GM23248 (cell line): ENCODE data around the gene SNRNP27. TPM values are rescaled to one million over a fixed set of nuclear protein-coding genes. Genes with fewer than 3 reads are reported as not detected.

Source experiments
- DNase-seq: peaks from one replicate; pipeline ENCODE4 v3.0.0-alpha.2; 2015
- H2AFZ ChIP-seq: fragments of 200-600 bp; sonication (generic); 2 replicates; pipeline ENCODE4 v1.6.1; 2016; ENCODE audit warnings: antibody characterized with exemption
- H3F3A ChIP-seq: fragments of 200-600 bp; sonication (generic); 2 replicates; pipeline ENCODE4 v1.6.1; 2016; ENCODE audit warnings: mild to moderate bottlenecking, antibody characterized with exemption, mixed run types; ENCODE audit not compliant: insufficient read depth
- H3K27ac ChIP-seq: fragments of 200-600 bp; sonication (generic); 2 replicates; pipeline ENCODE4 v1.5.1; 2016; ENCODE audit warnings: mild to moderate bottlenecking
- H3K27me3 ChIP-seq: fragments of 200-600 bp; sonication (generic); replicated peaks from 2 replicates; pipeline ENCODE4 v1.6.1; 2016; ENCODE audit warnings: mild to moderate bottlenecking; ENCODE audit not compliant: insufficient read depth
- H3K36me3 ChIP-seq: fragments of 200-600 bp; sonication (generic); 2 replicates; pipeline ENCODE4 v1.6.1; 2016; ENCODE audit warnings: low read depth, mild to moderate bottlenecking
- H3K4me1 ChIP-seq: fragments of 200-600 bp; sonication (generic); 2 replicates; pipeline ENCODE4 v1.6.1; 2016; ENCODE audit warnings: mild to moderate bottlenecking; ENCODE audit not compliant: insufficient read depth
- H3K4me2 ChIP-seq: fragments of 200-600 bp; sonication (generic); one replicate; pipeline ENCODE4 v1.6.1; 2016; ENCODE audit warnings: mild to moderate bottlenecking; ENCODE audit not compliant: unreplicated experiment
- H3K4me3 ChIP-seq: fragments of 200-600 bp; sonication (generic); 2 replicates; pipeline ENCODE4 v1.5.1; 2016; ENCODE audit warnings: mild to moderate bottlenecking
- H3K79me2 ChIP-seq: fragments of 200-600 bp; sonication (generic); 2 replicates; pipeline ENCODE4 v1.6.1; 2016; ENCODE audit warnings: mild to moderate bottlenecking; ENCODE audit not compliant: insufficient read depth
- H3K9ac ChIP-seq: fragments of 200-600 bp; sonication (generic); 2 replicates; pipeline ENCODE4 v1.6.1; 2016; ENCODE audit warnings: mild to moderate bottlenecking
- H3K9me2 ChIP-seq: fragments of 200-600 bp; sonication (generic); 2 replicates; pipeline ENCODE4 v1.6.1; 2016; ENCODE audit warnings: mixed run types, mild to moderate bottlenecking, moderate library complexity; ENCODE audit not compliant: insufficient read depth
- H3K9me3 ChIP-seq: fragments of 200-600 bp; sonication (generic); one replicate; pipeline ENCODE4 v1.6.1; 2017; ENCODE audit warnings: low read depth
- H4K20me1 ChIP-seq: fragments of 200-600 bp; sonication (generic); 2 replicates; pipeline ENCODE4 v1.6.0; 2016; ENCODE audit not compliant: insufficient read depth
- EZH2 ChIP-seq: fragments of 200-600 bp; sonication (generic); IDR thresholded peaks from 2 replicates; pipeline ENCODE4 v1.6.1; 2018; ENCODE audit warnings: antibody characterized with exemption, mild to moderate bottlenecking; ENCODE audit not compliant: insufficient read depth, poor library complexity, severe bottlenecking
- EZH2phosphoT487 ChIP-seq: fragments of 200-600 bp; sonication (generic); IDR thresholded peaks from 2 replicates; pipeline ENCODE4 v1.6.1; 2018; ENCODE audit warnings: antibody characterized with exemption, moderate library complexity, mild to moderate bottlenecking, low read depth; ENCODE audit not compliant: insufficient read depth
- WGBS, 2 experiments: methylation state at CpG; one replicate each; pipeline ENCODE4 v1.1.6; 2015 to 2017; ENCODE audit warnings: low lambda C conversion rate in 2 of 2, low coverage in 1 of 2; ENCODE audit errors: missing lambda C conversion rate in 2 of 2; 5-methylcytosine and 5-hydroxymethylcytosine counted together
- in situ Hi-C: fragments of 300-500 bp; cut with MboI; formaldehyde crosslinking; loops from 2 replicates; pipeline ENCODE4 v1.15.0; 2020
- polyA plus RNA-seq: library from polyadenylated mRNA; unstranded; fragments of >200 nt; fragmentation: Nextera tagmentation; extraction: Ambion mirVana; gene quantifications from 2 replicates; pipeline ENCODE4 v1.2.1, GENCODE V29; 2016
- total RNA-seq: library from RNA; depleted of rRNA; stranded (reverse); fragments of >200 nt; shearing (Covaris generic); gene quantifications from 2 replicates; pipeline ENCODE4 v1.2.3, GENCODE V29; 2014

Gene SNRNP27
- total and polyA plus RNA-seq, 2 experiments from 2014 or later: 46.8 to 85.9 TPM

- Histone ChIP-seq H3K4me1 (peaks cover 14% of the 10 kb centered on the region), H3K4me2 (peak overlapping the region; percentile 36), H3K27ac (peak overlapping the region; percentile 33), H2AFZ (peak overlapping the region; percentile 29; the same call in 1 of the 2 replicates), H4K20me1 (no peaks in the 10 kb centered on the region), H3K9me2 (no peaks in the 10 kb centered on the region), H3K4me3 (no peak overlapping the region), H3K36me3 (peaks cover 13% of the 10 kb centered on the region; the same call in 1 of the 2 replicates), H3K9me3 (no peaks in the 10 kb centered on the region), H3K79me2 (no peaks in the 10 kb centered on the region), H3K27me3 (no peaks in the 10 kb centered on the region), H3K9ac (peak overlapping the region; percentile 13; the same call in 1 of the 2 replicates), H3F3A (peaks cover 13% of the 10 kb centered on the region; the same call in 1 of the 2 replicates)
- in situ Hi-C loops: no loop called here
- no peak for DNase-seq
- no peak for TF ChIP-seq EZH2
- no peak for TF ChIP-seq EZH2phosphoT487
- WGBS, 2 experiments: 59 to 73% methylated on average over 8 of the region's 8 CpGs
Observed at GRCh38 chr2:69945941-69946340, 52.2 kb downstream of the SNRNP27 start.

- Histone ChIP-seq H3K4me2 (peak overlapping the region; percentile 36), H4K20me1 (no peaks in the 10 kb centered on the region), H3K9me3 (no peaks in the 10 kb centered on the region), H3K79me2 (no peaks in the 10 kb centered on the region), H3K4me1 (peaks cover 14% of the 10 kb centered on the region), H2AFZ (peak overlapping the region; percentile 29; the same call in 1 of the 2 replicates), H3K9me2 (no peaks in the 10 kb centered on the region), H3K4me3 (no peak overlapping the region), H3K9ac (peak overlapping the region; percentile 13; the same call in 1 of the 2 replicates), H3K27ac (peak overlapping the region; percentile 33), H3F3A (peaks cover 13% of the 10 kb centered on the region; the same call in 1 of the 2 replicates), H3K36me3 (peaks cover 9% of the 10 kb centered on the region; the same call in 1 of the 2 replicates), H3K27me3 (no peaks in the 10 kb centered on the region)
- TF ChIP-seq EZH2phosphoT487: no peak
- WGBS, 2 experiments: 39 to 45% methylated on average over 13 of the region's 13 CpGs
- DNase-seq: peak; percentile 63
- in situ Hi-C loops: no loop called here
Observed at GRCh38 chr2:69946351-69947324, 52.9 kb downstream of the SNRNP27 start.

- H3K4me3 ChIP-seq: no peak overlapping the region
- in situ Hi-C loops: no loop called here
Observed at GRCh38 chr2:69947325-69947931, 53.7 kb downstream of the SNRNP27 start.

GRCh38 chr2:69948032-69948962, 54.5 kb downstream of the SNRNP27 start:
- no peaks in the 10 kb centered on the region for H3K79me2 ChIP-seq
- TF ChIP-seq EZH2phosphoT487: no peak
- TF ChIP-seq EZH2: no peak
- H3K4me3 ChIP-seq: no peak overlapping the region
- H3K4me1 ChIP-seq: peaks cover 14% of the 10 kb centered on the region
- peak; percentile 46 for DNase-seq
- H3K27ac ChIP-seq: no peak overlapping the region
- H3K9ac ChIP-seq: no peak overlapping the region
- no peaks in the 10 kb centered on the region for H3K36me3 ChIP-seq
- no peak overlapping the region for H3K4me2 ChIP-seq
- H2AFZ ChIP-seq: 0 out of 2 replicates have a peak overlapping the region, but pooled peaks have one; percentile 40
- H4K20me1 ChIP-seq: no peaks in the 10 kb centered on the region
- no peaks in the 10 kb centered on the region for H3K27me3 ChIP-seq
- no peaks in the 10 kb centered on the region for H3K9me3 ChIP-seq
- peaks cover 13% of the 10 kb centered on the region; the same call in 1 of the 2 replicates for H3F3A ChIP-seq
- no peaks in the 10 kb centered on the region for H3K9me2 ChIP-seq
- 40 to 54% methylated on average over 23 to 31 of the region's 35 CpGs for WGBS, 2 experiments
- in situ Hi-C loops: no loop called here

More at GRCh38 chr2:69947325-69947931, 53.7 kb downstream of the SNRNP27 start:
- Histone ChIP-seq H3F3A (peaks cover 13% of the 10 kb centered on the region; the same call in 1 of the 2 replicates), H3K4me1 (peaks cover 14% of the 10 kb centered on the region), H3K9me2 (no peaks in the 10 kb centered on the region), H3K9me3 (no peaks in the 10 kb centered on the region), H3K79me2 (no peaks in the 10 kb centered on the region), H3K27ac (no peak overlapping the region), H2AFZ (no peak overlapping the region), H3K9ac (no peak overlapping the region), H3K4me2 (no peak overlapping the region), H3K27me3 (no peaks in the 10 kb centered on the region), H4K20me1 (no peaks in the 10 kb centered on the region), H3K36me3 (peaks cover 2% of the 10 kb centered on the region; the same call in 1 of the 2 replicates)
- DNase-seq: no peak
- TF ChIP-seq EZH2phosphoT487 (no peak), EZH2 (no peak)
- WGBS, 2 experiments: 83 to 88% methylated on average over 4 of the region's 4 CpGs
